AG09309 (cell line): ENCODE measurements around the gene SASH1.

ENCODE experiments used
- DNase-seq: peaks from one replicate; pipeline ENCODE4 v3.0.0-alpha.2; 2010; ENCODE audit warnings: low read depth
- H3K4me3 ChIP-seq: 2 replicates; pipeline ENCODE4 v1.5.1; 2011; ENCODE audit warnings: mild to moderate bottlenecking, low read depth, low read length, moderate library complexity; ENCODE audit not compliant: control insufficient read depth
- TF ChIP-seq, protein P1 (sequence below): IDR thresholded peaks from 2 replicates; pipeline ENCODE4 v1.5.1; 2011; ENCODE audit warnings: mild to moderate bottlenecking, low read depth, low read length, inconsistent platforms; ENCODE audit not compliant: insufficient read depth, control insufficient read depth; ENCODE audit errors: missing control alignments

Gene SASH1

GRCh38 chr6:148448369-148449012, 105.9 kb downstream of the SASH1 start:
- no peak for DNase-seq
- no peak overlapping the region for H3K4me3 ChIP-seq
- TF ChIP-seq, protein P1, sequence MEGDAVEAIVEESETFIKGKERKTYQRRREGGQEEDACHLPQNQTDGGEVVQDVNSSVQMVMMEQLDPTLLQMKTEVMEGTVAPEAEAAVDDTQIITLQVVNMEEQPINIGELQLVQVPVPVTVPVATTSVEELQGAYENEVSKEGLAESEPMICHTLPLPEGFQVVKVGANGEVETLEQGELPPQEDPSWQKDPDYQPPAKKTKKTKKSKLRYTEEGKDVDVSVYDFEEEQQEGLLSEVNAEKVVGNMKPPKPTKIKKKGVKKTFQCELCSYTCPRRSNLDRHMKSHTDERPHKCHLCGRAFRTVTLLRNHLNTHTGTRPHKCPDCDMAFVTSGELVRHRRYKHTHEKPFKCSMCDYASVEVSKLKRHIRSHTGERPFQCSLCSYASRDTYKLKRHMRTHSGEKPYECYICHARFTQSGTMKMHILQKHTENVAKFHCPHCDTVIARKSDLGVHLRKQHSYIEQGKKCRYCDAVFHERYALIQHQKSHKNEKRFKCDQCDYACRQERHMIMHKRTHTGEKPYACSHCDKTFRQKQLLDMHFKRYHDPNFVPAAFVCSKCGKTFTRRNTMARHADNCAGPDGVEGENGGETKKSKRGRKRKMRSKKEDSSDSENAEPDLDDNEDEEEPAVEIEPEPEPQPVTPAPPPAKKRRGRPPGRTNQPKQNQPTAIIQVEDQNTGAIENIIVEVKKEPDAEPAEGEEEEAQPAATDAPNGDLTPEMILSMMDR = no peak

DNA sequence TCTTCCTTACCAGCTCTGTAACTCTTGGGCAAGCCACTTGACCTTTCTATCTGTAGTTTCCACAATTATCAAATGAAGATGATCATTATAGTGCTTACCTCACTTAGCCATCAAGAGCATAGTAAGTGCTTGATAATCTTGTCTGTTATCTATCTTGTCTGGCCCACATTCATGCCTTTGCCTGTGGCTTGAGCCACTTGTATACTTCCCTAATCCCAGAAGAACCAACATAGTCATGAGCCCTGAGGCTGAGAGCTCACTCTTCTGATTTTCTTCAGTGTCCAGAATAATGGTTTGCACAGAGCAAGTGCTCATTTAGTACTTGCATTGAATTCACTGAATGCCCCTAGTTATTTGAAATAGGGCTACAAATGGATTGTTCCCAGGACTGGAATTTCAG, 108.2 kb downstream of the SASH1 start:
- no peak overlapping the region for H3K4me3 ChIP-seq
- no peak for DNase-seq
- TF ChIP-seq, protein P1 = no peak

DNA sequence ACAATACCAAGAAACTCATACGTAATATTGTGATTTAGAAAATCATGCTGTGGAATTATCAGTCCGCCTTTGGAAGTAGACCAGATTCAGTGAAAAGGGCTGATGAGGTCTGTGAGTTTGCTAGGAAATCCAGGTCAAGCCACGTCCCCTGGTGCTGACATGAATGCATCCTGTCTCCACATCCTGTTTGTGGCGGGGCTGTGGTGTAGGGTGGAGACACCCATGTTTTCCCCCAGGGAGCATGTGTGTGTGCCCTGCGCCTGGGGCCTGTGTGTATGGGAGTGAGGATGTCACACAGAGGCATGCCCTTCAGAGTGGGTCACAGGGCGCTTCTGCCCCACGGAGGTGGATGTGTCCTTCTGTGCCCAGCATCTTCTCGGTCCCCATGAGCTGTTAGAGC, 109.1 kb downstream of the SASH1 start:
- TF ChIP-seq, protein P1 = no peak
- H3K4me3 ChIP-seq = no peak overlapping the region
- DNase-seq = no peak

DNA sequence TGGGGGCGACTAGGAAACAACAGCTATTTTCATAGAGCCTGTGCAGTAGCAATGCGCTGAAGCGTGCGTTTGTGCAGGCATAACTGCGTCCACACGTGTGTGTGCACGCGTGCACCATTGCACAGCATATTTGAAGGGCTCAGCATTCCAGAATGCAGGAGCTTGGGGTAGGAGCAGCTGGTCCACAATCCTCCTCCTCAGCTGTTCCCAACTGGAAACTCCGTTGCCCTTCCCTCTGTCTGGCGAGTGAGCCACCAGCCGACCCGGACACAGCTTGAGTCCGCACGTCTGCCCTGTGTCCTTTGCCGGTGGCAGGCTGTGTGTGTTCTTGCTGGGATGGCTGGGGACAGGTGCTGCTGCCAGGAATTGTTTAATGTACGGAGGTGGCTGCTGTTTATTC, 110.2 kb downstream of the SASH1 start:
- no peak overlapping the region for H3K4me3 ChIP-seq
- DNase-seq = no peak
- TF ChIP-seq, protein P1 = no peak

- DNase-seq = no peak
- H3K4me3 ChIP-seq = no peak overlapping the region
- TF ChIP-seq, protein P1 = no peak
Measured at GRCh38 chr6:148453906-148454305, 111.3 kb downstream of the SASH1 start.

- DNase-seq = no peak
- TF ChIP-seq, protein P1 = no peak
- H3K4me3 ChIP-seq = no peak overlapping the region
Measured at GRCh38 chr6:148455225-148455624, 112.6 kb downstream of the SASH1 start.
